Fibroblast of skin of left quadriceps (primary cell): ENCODE data around the gene DUOX1.

Source experiments
- DNase-seq, 2 experiments: peaks; one replicate each; pipeline ENCODE4 v3.0.0-alpha.2; 2013; ENCODE audit warnings: low read depth in 2 of 2

DUOX1 gene

GRCh38 chr15:45168286-45168685 lies 38.5 kb downstream of the DUOX1 start:
- no peak for DNase-seq

- DNase-seq, result no peak
These were observed 39.2 kb downstream of the DUOX1 start for GRCh38 chr15:45168751-45169551.

DNA sequence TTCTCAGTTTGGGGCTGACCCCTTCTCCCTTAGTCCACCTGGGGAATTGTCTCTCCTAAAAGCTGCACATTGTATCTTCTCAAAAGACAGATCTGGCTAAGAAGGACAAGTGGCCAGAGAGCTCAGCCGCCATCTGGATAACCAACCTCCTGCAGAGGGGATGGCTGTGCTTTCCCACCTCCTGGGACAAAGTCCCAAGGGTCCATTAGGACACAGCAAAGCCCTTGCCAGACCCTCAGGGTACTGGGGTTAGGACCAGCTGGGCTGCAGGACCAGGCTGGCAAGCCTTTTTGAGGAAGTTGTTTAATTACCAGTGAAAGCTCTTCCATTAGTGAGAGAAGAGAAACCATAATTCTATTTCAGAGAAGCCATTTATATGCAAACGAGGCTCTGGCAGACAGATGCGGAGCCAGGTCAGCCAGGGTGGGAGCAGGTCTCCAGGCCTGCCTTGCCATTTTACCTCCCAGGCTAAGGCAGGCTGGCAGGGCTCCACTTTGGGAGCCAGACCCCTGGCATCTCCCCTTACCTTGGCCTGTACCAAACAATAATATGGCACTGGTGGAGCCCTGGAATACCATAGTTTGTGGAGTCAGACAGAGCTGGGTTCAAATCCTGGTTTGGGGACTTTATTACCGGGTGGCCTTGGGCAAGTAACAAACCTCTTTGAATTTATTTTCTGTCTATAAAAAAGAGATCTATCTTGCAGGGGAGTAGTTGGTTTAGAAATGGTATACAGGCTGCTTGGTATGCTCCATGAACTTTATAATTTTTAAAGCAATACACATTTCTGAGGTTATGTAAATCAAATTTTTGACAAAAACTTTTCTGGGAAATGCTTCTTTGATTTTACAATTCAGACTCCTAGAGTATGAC lies 40.0 kb downstream of the DUOX1 start:
- no peak for DNase-seq

GRCh38 chr15:45171912-45172311 lies 42.1 kb downstream of the DUOX1 start:
- DNase-seq, result no peak

- DNase-seq, result no peak
These were observed 44.3 kb downstream of the DUOX1 start for GRCh38 chr15:45174069-45174468.

- DNase-seq, result no peak
These were observed 44.8 kb downstream of the DUOX1 start for GRCh38 chr15:45174577-45174976.

GRCh38 chr15:45177285-45177684 lies 47.5 kb downstream of the DUOX1 start:
- DNase-seq, result no peak

GRCh38 chr15:45179221-45179985 lies 49.6 kb downstream of the DUOX1 start:
- no peak for DNase-seq

DNA sequence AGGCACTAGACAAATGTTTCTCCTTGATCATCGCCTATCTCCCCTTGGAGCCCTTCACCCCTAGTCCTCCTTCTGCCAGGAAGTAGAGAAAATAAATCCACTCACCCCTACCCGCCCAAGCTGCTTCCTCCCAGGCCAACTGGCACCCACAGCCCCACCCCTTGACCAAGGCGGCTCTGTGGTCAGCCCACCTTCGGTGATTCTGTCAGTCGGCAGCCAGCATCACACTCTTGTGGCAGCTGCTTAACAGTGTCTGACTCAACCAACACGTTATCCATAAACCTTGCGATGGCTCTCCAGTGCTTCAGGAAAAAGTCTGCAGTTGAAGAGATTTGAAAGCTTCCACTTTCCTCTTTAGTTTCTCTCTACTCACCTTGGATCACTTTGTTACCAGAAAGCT lies 50.4 kb downstream of the DUOX1 start:
- DNase-seq, result no peak

- no peak for DNase-seq
These were observed 51.0 kb downstream of the DUOX1 start for GRCh38 chr15:45180648-45181436.

DNA sequence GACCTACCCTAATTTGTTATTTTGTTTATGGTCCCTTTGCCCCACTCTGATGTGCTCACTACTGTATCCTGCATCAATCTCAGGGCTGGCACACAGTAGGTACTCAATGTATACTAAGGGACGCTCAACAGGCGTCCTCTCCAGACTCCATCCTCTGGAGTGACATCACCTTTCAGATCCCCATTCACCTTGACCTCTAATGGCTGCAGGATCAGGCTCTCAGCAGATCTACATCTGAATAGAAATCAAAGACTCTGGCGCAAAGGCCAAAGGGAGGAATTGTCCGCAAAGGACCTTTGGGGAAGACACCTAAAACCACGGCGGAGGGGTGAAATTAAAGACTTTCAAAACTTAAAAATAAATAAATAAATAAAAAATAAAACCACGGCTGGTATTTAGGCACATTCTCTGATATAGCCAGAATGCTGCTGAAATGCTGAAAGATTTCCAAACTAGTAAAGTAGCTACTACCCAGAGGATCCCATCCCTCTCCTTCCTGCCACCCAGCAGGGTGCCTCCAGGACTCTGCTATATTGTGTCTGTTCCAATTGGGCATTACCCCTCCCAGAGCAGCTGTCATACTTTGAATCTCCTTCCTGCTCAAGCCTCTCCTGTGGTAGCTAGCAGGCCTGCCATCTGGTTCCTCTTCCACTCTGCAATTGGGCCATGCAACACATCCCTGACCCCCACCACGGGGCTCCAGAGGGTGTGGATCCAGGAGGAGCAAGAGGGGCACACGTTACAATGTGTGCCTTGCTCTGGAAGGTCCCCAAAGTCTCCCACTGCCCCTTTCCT lies 51.9 kb downstream of the DUOX1 start:
- DNase-seq, result no peak

DNA sequence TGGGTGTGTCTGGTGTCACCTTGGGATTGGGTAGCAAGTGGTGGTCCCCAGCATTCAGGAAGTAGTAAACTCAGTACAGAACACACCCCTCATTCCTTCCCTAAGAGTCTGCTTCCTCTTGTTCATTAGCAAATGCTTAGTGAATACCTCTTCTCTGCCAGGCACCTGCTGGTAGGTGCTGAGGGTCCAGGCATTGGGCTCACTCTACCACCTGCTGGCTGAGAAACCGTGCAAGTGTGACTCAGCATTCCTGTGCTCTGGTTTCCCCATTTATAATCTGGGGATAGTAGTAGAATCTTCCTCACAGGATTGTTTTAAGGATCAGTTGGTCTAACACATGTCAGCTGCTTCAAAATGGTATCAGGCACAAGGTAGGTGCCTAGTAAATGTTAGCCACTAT lies 53.2 kb downstream of the DUOX1 start:
- DNase-seq, result no peak

GRCh38 chr15:45183511-45183910 lies 53.7 kb downstream of the DUOX1 start:
- no peak for DNase-seq

GRCh38 chr15:45184562-45185041 lies 54.8 kb downstream of the DUOX1 start:
- DNase-seq, result no peak

DNA sequence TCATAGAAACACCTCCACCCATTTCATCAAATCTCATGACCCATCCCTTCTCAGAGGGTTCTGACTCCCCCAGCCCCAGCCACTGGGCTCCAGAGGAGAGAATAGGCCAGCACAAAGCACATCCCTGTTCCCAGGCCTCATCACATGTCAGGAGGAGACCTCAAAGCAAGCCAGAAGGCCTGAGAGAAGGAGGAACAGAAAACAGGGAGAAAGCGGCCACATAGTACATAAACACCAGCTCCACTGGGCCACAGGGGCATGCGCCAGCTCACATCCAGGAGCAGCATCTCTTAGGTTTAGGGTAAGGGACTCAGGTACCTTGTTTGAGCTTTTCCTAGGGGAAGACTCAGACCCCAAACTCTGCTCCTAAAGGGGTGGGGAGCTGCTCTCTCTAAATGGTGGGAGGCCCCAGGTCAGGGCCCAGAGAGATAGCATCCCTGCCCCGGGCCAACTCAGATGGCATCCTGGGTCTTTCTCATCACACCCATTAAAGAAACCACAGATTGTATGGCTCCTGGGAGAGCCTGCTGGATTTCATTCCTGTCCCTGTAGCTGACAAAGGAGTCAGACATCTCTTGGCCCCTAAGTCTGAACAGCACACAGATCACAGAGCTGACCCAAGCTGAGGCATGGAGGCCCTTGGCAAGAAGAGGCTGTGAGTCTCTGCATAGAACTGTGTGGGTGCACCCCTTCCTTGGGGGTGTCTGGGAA lies 55.4 kb downstream of the DUOX1 start:
- no peak for DNase-seq

- no peak for DNase-seq
These were observed 56.3 kb downstream of the DUOX1 start for GRCh38 chr15:45185903-45186770.

- DNase-seq, result no peak
These were observed 57.2 kb downstream of the DUOX1 start for GRCh38 chr15:45186771-45187577.

- DNase-seq, result no peak
These were observed 57.7 kb downstream of the DUOX1 start for GRCh38 chr15:45187578-45187893.
